NCI-H146 (cell line): ENCODE results near the gene NDC1.
"Not testable (repeated sequence)": the region's sequence is repeated elsewhere in the genome, so short reads cannot be mapped to it uniquely, and the experiment has no call there.

ENCODE experiments used
- DNase-seq: peaks from one replicate; lab custom pipeline; 2025; lab: John Stamatoyannopoulos, UW

The NDC1 gene

GRCh38 chr1:53763911-53764310 lies 74.2 kb downstream of the NDC1 start:
- no peak for DNase-seq

DNA sequence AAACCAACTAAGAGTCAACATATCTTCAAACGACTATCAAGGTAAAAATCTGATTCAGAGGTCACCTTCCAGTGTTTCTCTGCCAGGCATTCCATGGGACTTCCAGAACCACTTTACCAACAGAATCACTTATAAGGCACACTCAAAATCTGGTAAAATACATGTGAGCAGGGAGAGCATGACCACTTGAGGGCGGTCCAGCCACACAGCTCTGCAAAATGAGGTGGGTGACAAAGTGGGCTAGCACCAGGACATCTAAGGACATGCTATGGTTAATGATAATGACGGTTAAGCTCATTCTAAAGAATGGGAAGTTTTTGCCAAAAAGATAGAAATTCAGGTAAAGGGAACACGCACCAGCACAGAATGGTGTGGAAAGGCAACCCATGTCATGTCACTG lies 74.6 kb downstream of the NDC1 start:
- DNase-seq, result no peak

GRCh38 chr1:53760497-53760896 lies 77.6 kb downstream of the NDC1 start:
- not testable (repeated sequence) for DNase-seq

GRCh38 chr1:53755874-53756273 lies 82.2 kb downstream of the NDC1 start:
- DNase-seq, result peak; percentile 6

GRCh38 chr1:53754484-53755312 lies 83.4 kb downstream of the NDC1 start:
- DNase-seq, result peak; percentile 58

GRCh38 chr1:53752281-53752680 lies 85.8 kb downstream of the NDC1 start:
- no peak for DNase-seq

DNA sequence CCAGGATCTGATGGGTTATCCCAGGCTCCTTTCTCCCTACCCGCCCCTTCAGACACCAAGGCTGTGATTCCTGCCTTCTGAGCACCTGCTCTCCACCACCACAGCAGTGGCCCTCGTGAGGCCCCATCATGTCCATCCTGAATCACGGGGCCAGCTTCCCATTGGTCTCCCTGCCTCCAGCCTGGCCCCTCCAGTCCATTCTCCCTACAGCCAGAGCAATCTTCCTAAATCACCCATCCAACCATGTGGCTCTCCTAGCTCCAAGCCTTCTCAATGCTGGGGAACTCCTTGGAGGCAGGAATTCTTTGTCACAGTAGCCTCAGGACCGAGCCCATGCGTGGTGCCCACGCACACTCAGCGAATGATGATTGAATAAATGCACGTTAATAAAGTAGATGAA lies 90.3 kb downstream of the NDC1 start:
- no peak for DNase-seq

- DNase-seq, result no peak
Measured at GRCh38 chr1:53740621-53741105, 97.4 kb downstream of the NDC1 start.

DNA sequence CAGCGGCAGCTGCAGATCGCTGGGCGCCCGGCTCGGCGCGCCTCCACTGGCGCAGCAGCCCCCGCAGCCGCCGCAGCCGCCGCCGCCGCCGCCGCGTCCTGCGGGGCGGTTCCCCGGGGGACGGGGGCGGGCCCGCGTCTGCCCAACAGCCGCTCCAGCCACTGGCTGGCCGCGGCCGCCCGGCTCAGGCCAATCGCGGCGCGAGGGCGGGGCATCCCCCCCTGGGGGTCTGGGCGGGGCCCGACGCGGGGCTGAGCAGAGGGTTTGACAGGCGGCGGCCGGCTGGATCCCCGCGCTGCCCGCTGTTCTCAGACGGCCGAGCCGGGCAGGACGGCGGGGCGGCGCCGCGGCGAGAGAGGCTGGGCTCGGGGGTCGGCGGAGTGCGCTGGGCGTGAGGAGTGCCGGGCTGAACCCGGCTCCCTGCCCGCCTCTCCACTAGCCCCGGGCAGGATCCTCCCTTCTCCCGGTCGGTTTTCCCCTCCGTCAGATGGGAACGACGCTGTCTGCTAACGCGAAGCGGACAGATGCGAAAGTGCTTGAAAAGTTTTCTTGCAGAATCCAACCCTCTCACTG lies 98.9 kb downstream of the NDC1 start, which contains the start of gene GLIS1:
Gene GLIS1, minus strand, starts transcription at position 56 of the 573 bp plus-strand sequence. CDS start 1,100 bp downstream, outside the sequence.
- peak; percentile 84 for DNase-seq

DNA sequence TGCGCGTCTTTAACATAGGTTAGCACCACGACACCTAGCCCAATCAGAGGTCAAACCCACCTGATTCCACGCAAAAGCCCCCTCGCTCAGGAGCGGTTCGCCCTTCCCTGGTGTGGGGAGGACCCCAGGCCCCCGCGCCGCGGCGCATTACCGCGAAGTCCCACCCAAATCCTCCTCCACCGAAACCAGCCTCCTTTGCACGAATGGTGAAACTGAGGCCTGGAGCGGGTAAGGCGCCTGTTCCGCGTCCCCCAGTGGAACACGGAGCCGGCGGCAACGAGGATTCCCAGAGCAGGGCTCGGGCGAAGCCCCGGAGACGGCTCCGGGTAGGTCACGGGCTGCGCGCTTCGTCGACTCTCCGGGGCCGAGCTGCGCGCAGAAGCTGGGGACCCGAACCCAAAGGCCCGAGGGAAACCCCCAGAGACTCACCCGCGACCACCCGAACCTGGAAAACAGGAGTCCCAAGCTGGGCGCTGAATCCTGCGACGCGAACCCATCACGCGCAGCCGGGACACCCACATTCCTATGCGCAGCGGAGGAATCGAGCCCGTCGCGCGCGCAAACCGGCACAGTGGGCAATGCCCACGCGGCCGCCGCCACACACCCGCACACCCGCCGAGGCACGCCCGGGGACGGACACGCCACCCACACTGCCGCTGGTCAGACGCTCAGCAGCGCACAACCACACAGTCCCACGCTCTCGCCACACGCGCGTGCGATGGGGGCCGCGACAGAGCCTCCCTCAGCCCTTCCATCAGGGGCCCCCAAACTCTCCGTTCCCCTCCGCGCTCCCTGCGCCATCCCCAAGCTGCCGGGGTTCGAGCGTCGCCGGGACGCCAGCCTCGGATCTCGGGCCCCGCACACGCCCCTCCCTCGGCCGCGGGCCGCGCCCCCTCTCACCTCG lies 99.6 kb downstream of the NDC1 start:
- no peak for DNase-seq

DNA sequence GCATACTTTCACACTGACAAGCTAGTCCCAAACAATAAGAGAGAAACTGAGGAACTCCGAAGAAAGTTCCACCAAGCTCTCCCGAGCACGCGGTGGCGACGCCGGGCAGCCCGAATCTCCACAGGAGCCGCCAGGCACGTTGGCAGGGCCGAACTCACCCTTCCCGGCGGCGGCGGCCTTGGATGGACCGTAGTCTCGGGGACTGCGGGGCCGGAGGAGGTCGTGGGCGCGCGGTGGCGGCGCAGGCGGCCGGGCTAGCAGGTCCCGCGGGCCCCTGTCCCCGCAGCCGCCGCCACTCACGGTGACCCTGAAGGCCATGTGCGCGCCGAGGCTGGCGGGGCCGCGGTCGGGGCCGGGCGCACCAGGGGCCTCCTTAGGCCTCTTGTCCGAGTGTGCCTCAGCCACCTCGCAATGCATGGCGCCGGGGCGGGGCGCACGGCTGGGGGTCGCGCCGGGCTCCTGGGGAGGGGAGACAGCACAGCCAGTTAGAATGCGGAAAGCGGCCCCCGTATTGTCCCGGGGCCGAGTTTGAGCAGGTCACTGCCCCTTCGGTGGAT lies 100.4 kb downstream of the NDC1 start:
- peak; percentile 27 for DNase-seq

DNA sequence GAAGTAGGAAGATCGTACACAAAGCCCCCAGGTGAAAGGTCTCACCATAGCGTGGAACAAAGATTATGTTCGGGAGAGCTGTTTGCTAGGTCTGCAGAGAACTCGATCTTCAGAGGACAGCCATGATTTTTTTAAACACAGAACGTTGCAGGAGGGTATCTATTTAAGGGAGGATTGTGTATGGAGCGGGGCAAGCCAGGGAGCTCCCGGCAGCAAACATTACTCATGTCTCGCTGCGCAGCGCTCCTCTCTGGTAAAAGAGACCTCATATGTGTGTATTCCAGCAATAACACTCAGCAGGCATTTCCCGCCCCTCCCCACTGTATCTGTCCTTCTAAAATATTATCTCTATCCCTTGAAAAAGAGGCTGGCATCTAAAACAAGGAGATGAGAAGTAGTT lies 101.8 kb downstream of the NDC1 start:
- DNase-seq, result no peak

DNA sequence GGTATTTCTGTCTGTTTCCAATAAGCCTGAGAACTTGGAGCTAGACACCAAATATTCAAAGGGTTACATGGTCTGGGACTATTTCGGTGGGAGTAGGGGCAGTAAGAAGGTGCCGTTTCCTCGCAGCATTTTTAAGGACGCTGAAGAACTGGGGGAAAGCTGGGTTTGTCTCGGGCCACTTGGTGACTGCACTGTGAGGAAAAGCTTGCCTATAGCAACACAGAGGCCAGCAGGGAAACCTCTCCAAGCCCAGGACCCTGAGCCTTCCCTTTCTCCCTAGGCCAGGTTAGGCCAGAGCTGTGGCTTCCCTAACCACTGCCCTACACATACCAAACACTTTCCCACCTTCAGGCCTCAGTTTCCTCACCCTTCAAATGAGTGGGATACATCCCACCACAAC lies 102.4 kb downstream of the NDC1 start:
- DNase-seq, result no peak

DNA sequence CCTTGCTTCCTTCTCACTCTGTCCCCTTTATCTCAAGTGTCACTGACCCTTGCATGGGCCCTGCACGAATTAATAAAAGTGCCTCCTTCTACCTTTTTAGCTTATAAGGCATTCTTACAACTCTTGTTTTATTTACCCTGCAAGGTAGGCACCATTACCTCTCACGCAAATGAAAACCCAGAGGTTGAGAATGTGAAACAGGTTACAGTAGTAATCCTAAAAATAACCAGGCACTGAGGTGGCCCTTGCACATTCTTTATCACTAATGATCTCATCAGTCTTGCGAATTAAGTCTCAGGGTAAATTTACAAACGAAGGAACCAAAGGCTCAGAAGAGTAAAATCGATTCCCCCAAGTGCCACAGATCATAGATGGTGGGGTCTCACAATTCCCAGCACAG lies 102.8 kb downstream of the NDC1 start:
- no peak for DNase-seq

GRCh38 chr1:53734650-53735211 lies 103.4 kb downstream of the NDC1 start:
- peak; percentile 29 for DNase-seq

GRCh38 chr1:53733975-53734649 lies 104.0 kb downstream of the NDC1 start:
- no peak for DNase-seq

DNA sequence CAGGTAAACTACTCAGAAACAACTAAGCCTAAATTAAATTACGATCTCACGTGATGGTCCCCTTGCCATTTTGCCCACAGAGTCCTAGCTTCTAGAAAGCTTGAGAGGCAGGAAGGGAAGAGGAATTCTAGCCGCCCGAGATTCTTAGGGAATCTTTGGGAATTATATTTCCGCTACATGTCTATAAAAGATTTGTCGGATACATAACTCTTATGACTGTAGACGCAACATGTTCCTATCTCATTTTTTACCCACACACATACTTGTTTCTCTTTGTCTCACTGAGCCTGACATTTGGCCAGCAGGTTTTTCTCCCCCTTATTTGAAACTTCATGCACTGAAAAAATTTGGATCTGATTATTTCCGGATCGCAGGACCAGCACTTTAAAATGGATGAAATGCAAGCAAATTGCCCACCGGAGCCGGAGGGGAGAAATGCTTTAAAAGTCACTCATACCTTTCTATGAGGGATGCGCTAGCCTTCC lies 104.6 kb downstream of the NDC1 start:
- no peak for DNase-seq

- DNase-seq, result no peak
Measured at GRCh38 chr1:53732912-53733317, 105.2 kb downstream of the NDC1 start.

DNA sequence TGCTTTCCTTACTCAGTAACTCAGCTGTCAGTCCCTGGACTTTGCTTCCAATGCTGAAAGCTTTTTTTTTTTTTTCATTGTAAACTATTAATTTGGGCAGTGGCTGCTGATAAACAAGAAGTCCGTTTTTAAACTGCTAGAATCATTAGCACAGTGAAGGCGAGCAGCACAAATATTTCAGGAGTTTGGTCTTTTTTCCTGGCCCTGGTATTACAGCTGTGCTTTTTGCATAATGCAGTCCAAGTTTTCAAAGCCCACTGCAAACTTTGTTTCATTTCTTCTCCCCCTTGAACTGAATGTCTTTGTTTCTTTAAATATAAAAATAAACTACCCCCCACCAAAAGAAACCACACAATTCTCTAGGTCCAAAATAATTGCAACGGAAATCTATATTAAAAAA lies 105.7 kb downstream of the NDC1 start:
- DNase-seq, result no peak

- no peak for DNase-seq
Measured at GRCh38 chr1:53731779-53732305, 106.3 kb downstream of the NDC1 start.
